ENCODE results near the gene RBM4.
"Not testable (repeated sequence)": the region's sequence is repeated elsewhere in the genome, so short reads cannot be mapped to it uniquely, and the experiment has no call there.

RBM4 gene

GRCh38 chr11:66617155-66617834 lies 21.2 kb upstream of the RBM4 start:
- DNase-seq: no peak

GRCh38 chr11:66619080-66619554 lies 19.4 kb upstream of the RBM4 start:
- DNase-seq: no peak

- DNase-seq: no peak
Measured at GRCh38 chr11:66624450-66624849, 14.1 kb upstream of the RBM4 start.

DNA sequence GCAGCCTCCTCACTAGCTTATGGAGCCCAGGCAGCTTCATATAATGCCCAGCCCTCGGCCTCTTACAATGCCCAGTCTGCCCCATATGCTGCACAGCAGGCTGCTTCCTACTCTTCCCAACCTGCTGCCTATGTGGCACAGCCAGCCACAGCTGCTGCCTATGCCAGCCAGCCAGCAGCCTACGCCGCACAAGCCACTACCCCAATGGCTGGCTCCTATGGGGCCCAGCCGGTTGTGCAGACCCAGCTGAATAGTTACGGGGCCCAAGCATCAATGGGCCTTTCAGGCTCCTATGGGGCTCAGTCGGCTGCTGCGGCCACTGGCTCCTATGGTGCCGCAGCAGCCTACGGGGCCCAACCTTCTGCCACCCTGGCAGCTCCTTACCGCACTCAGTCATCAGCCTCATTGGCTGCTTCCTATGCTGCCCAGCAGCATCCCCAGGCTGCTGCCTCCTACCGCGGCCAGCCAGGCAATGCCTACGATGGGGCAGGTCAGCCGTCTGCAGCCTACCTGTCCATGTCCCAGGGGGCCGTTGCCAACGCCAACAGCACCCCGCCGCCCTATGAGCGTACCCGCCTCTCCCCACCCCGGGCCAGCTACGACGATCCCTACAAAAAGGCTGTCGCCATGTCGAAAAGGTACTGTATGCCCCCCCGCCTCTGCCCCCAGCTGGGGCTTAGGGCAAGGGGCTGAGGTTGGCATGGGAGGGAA lies 13.3 kb upstream of the RBM4 start:
- DNase-seq: no peak

DNA sequence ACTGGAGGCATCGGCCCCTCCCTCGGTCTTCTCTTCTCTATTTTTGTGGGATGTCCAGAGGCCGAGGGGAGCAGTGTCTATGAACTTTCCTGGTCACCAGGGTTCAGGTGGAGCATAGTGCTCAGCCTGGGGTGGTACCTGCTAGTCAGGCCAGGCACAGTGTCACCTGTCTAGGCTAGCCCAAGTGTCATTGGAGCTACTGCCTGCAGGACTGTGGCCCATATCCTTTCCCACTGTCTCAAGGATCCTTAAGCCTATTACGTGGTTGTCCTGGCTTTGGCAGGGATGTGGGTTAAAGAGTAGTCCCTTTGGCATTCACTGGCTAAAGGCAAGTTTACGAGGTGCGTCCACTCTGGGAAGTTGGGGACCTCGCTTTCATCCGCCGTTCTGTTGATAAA lies 12.8 kb upstream of the RBM4 start:
- DNase-seq: no peak

GRCh38 chr11:66626382-66626781 lies 12.1 kb upstream of the RBM4 start:
- no peak for DNase-seq

DNA sequence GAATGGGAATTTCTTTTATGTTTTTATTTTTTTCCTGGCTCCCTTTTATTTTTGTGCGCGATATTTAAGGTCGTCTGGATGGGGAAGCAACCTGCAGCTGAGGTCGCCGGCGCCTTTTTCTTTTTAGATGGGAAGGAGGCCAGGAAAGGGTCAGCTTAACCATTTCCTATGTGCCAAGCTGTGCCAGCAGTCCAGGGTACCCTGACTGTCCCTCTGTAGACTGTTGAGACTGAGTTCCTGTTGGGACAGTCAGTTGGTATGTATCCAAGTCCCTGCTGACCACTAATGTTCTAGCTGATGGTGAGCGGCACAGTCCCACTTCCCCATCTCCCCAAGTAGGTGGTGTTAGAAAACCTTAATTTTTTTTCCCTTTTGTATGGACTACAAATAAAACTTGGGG lies 11.6 kb upstream of the RBM4 start:
- DNase-seq: no peak

- no peak for DNase-seq
Measured at GRCh38 chr11:66628061-66628603, 10.4 kb upstream of the RBM4 start.

GRCh38 chr11:66629356-66629755 lies 9.1 kb upstream of the RBM4 start:
- DNase-seq: no peak

DNA sequence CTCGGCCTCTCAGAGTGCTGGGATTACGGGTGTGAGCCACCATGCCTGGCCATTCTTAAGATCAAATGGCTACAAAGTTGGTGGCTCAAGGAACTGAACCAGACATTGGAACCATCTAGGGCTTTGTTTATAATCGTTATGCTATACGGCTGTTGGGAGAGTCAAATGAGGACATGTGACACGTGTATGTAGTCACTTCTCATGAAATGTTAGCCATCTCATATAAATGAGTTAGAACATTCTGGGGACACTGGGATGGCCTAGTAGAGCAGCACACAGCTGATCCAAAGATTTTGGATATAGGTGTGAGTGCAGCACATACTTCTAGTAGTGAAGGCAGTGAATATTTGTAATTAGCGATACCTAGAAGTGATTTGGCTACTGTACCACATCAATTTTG lies 6.6 kb upstream of the RBM4 start:
- no peak for DNase-seq

DNA sequence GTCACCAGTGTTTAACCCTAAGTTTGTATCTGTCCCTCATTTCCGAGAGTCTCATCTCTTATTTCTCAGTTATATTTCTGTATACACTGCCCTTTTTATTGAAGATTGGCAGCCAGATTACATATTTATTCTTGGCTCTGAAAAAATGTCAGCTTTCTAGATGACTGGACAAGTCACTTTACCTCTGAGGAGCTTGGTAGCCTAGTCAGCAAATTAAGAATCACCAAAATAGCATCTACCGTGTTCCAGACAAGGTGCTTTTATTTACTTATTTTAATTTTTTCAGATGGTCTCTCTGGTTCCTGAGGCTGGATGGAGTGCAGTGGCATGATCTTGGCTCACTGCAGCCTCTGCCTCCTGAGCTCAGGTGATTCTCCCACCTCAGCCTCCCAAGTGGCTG lies 5.6 kb upstream of the RBM4 start:
- no peak for DNase-seq

GRCh38 chr11:66636411-66636810 lies 2.1 kb upstream of the RBM4 start:
- no peak for DNase-seq

- no peak for DNase-seq
Measured at GRCh38 chr11:66637557-66638176, 836 bp upstream of the RBM4 start.

DNA sequence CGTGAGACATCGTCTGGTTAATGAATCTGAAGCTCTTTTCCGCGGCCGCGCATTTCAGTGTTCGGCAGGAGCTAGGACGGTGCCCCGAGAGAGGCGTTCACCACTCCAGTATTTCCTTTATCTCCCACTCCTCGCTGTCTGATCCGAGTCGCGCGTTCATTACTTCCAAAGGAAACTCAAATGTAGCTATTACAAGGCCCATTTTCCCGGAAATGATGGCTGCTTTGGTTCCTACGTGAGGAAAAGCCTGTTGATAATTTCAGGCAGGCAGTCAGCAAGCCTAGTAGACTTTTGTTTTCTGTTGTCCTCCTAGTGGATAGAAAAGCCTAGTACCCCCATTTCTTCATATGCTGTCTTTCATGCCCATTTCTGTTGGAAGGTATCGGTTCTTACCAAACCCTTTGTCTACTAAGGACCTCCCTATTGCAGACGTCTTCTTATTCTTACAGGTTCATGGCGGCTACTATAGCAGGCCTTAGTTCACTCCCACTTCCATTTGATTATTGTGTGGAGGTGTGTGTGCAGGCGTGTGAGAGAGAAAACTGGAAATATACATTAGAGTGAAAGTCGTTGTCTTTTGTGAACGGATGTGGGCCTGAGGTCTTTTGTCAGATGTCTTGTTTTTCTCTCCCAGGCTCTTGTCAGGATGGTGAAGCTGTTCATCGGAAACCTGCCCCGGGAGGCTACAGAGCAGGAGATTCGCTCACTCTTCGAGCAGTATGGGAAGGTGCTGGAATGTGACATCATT lies 737 bp downstream of the RBM4 start:
- no peak for DNase-seq

GRCh38 chr11:66639814-66640340 lies 1.4 kb downstream of the RBM4 start:
- DNase-seq: not testable (repeated sequence)

- no peak for DNase-seq
Measured at GRCh38 chr11:66641834-66642233, 3.3 kb downstream of the RBM4 start.

- DNase-seq: no peak
Measured at GRCh38 chr11:66643745-66644437, 5.4 kb downstream of the RBM4 start.

- DNase-seq: no peak
Measured at GRCh38 chr11:66646828-66647227, 8.3 kb downstream of the RBM4 start.

DNA sequence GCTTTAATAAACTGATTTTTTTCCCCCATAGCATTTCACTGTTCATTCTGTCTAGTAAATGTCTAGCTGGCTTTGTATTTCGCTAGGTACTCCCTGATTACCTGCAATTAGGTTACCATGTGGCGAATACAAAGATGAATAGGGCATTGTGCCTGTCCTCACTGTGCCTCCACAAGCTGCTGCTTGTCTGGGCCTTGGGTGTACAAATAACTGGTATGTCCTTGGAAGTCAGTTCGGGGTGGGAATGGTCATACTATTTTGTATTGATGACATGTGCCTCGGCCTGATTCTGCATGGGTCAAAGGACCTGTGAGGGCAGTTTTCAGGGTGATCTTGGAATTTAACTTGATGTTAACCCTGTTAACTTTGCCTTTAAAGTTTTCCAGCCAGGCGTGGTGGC lies 11.4 kb downstream of the RBM4 start:
- DNase-seq: no peak

- DNase-seq: no peak
Measured at GRCh38 chr11:66651016-66651415, 12.5 kb downstream of the RBM4 start.

DNA sequence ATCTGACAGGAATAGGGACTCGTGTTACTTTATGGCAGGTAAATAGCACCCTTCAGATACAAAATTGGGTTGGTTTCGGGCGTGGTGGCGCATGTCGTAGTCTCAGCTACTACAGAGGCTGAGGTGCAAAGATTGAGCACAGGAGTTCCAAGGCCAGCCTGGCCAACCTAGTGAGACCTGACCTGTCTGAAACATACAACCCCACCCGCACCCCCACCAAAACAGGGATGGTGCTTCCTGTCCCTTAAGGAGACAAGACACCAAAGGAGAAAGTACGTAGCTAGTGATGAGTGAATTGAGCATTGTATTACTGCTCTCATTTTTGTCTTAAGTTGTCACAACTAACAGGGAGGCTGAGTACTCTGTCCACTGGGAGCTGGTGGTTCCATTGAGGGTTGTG lies 14.1 kb downstream of the RBM4 start:
- DNase-seq: no peak

DNA sequence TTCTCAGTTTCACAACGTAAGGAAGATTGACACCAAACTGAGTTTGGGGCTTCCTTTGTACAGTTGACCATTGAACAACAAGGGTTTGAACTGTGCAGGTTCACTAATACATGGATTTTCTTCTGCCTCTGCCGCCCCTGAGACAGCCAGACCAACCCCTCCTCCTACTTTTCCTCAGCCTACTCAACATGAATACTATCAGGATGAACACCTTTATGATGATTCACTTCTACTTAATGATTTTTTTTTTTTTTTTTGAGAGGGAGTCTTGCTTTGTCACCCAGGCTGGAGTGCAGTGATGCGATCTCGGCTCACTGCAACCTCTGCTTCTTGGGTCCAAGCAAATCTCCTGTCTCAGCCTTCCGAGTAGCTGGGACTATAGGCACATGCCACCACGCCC lies 14.6 kb downstream of the RBM4 start:
- DNase-seq: no peak

Data from T1000 (cell line).